NB4 (cell line): ENCODE measurements around the gene TBL1XR1.

ENCODE experiments used
- DNase-seq: peaks from one replicate; pipeline ENCODE4 v3.0.0; 2010; ENCODE audit warnings: low read depth
- H3K4me3 ChIP-seq: one replicate; pipeline ENCODE4 v1.5.1; 2011; ENCODE audit warnings: mild to moderate bottlenecking, low read depth, low read length, moderate library complexity
- CTCF ChIP-seq: IDR thresholded peaks from one replicate; pipeline ENCODE4 v1.5.1; 2012; ENCODE audit warnings: low read depth, low read length
- MYC ChIP-seq: IDR thresholded peaks from 2 replicates; pipeline ENCODE4 v1.6.1; 2011; ENCODE audit warnings: low read depth, low read length
- POLR2A ChIP-seq: IDR thresholded peaks from 2 replicates; pipeline ENCODE4 v1.6.1; 2011; ENCODE audit warnings: mild to moderate bottlenecking; ENCODE audit not compliant: insufficient read length; ENCODE audit errors: extremely low read depth
- TF ChIP-seq, protein P1 (sequence below): IDR thresholded peaks from 2 replicates; pipeline ENCODE4 v1.6.1; 2011; ENCODE audit warnings: low read depth, low read length

Gene TBL1XR1

DNA sequence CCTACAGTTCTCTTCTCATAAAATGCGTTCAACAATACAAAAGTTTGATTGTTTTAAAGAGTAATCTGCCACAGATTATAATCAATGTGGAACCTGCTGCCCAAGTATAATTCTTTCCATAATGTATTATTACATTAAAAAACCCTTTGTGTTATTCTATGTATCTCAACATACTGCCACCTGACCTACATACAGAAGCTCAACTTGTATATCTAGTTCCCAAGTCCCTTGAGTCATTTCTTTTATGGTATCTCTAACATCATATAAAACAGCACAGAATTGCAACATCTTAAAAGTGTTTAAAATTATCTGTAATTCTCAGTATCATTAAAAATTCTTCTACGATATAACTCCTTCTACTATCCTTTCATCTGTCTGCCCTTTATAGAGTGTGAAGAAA, 70.3 kb downstream of the TBL1XR1 start:
- no peak overlapping the region for H3K4me3 ChIP-seq
- TF ChIP-seq CTCF (no peak), POLR2A (no peak), MYC (no peak)
- TF ChIP-seq, protein P1, sequence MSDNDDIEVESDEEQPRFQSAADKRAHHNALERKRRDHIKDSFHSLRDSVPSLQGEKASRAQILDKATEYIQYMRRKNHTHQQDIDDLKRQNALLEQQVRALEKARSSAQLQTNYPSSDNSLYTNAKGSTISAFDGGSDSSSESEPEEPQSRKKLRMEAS, result no peak
- DNase-seq, result no peak

DNA sequence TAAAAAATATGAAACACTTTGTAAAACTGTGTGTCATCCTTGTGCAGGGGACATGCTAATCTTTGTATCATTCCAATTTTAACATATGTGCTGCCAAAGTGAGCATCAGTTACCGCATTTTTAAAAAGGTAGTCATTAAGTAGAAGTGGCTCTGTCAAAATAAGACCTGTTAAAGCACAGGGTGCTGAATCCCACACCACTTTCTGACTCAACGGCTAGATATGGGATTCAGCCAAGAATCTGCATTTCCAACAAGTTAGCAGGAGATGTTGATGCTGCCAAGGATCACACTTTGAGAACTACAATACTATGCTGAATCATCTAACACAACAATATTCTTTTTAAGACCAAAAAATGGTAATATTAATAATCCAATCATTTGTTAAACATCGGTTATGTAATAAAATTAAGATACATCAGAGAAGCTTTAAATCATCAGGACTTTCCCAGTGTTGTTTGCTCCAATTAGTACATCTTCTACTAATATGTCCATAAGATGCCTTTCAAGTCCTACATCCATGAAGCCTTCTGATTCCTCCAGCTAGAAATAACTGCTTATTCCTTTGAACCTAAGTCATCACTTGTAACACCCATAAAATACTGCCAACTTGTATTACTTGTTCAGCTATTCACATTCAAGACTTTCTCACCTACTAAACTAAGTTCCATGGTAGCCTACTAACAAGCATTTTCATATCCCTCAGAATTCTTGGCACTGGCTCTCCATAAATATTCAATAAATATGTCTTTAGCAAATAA, 71.1 kb downstream of the TBL1XR1 start:
- H3K4me3 ChIP-seq, result no peak overlapping the region
- DNase-seq, result no peak
- TF ChIP-seq POLR2A, result no peak
- no peak for TF ChIP-seq MYC
- no peak for TF ChIP-seq CTCF
- TF ChIP-seq, protein P1, result no peak

GRCh38 chr3:177124882-177125281, 72.4 kb downstream of the TBL1XR1 start:
- no peak overlapping the region for H3K4me3 ChIP-seq
- DNase-seq, result no peak
- no peak for TF ChIP-seq POLR2A
- no peak for TF ChIP-seq MYC
- TF ChIP-seq, protein P1, result no peak
- no peak for TF ChIP-seq CTCF

DNA sequence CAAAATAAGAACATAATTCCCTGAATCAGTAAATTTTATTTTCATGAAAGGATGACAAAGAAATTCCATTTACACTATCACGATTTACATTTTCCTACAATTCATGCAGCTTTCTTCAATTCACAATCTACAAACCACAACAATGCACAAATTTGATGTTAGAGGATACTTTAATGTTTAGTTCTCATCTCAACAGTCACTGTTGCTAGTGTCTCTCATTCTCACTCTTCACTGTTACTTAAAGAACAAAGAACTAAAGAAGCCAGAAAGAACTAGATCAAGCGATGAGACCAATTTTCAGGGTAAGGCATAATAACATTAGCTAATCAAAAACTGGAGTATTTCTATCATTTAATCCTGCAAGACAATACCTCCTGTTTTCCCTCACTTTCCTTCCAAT, 73.5 kb downstream of the TBL1XR1 start:
- TF ChIP-seq MYC (no peak), CTCF (no peak), POLR2A (no peak)
- TF ChIP-seq, protein P1, result no peak
- DNase-seq, result no peak
- no peak overlapping the region for H3K4me3 ChIP-seq

DNA sequence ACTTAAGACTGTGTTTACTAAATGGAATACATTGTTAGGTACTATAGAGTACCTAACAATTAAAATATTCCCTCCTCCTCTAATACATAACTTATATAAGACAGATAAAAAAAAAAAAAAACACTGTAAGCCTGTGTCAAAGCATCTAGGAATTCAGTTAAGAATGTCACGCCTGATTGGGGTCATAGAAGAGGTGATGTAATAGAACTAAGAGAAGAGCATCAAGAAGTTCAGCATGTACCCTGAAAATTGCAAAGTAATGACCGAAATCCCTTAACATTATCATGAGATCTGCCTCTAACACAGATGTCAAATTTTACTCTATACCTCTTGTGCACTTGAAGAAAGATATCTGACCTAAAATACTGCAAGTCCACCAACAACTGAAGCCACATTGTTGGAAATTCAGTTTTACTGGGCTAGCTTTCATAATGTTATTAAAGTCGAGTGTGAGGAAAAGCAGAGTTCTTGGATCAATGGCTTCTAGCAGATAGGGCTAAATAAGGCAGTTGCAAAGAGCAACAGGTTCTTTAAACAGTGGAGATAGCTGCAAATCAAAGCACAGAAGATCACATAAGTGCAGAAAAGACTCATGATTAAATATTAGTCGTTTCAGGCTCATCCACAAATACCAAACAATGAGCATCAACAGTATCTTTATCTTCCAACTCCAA, 75.0 kb downstream of the TBL1XR1 start:
- H3K4me3 ChIP-seq, result no peak overlapping the region
- no peak for DNase-seq
- TF ChIP-seq POLR2A, result no peak
- TF ChIP-seq CTCF, result no peak
- TF ChIP-seq, protein P1, result no peak
- no peak for TF ChIP-seq MYC
